PC-3 (cell line): ENCODE measurements around the gene CTNNA3. TPM values are rescaled to one million over a fixed set of nuclear protein-coding genes. Genes with fewer than 3 reads are reported as not detected.

Source experiments
- ATAC-seq: fragments of 200-7000 bp; cut with Tn5 transposase; 2 replicates; pipeline ENCODE4 v1.9.1; 2020; ENCODE audit warnings: mild to moderate bottlenecking, moderate library complexity
- BruUV-seq: library from RNA; stranded (reverse); fragments of 400-500 nt; replicated peaks from 2 replicates; lab custom pipeline; 2021; lab: Mats Ljungman, UMichigan
- CTCF ChIA-PET: fragments of 300-600 bp; sonication (Branson Sonifier 250); formaldehyde crosslinking; loops from one replicate; lab custom pipeline; 2022; ENCODE audit warnings: antibody characterized with exemption; lab: Charles Lee
- POLR2A ChIA-PET: fragments of 300-600 bp; sonication (Branson Sonifier 250); formaldehyde crosslinking; loops from one replicate; lab custom pipeline; 2022; ENCODE audit warnings: antibody characterized with exemption; ENCODE audit not compliant: unreplicated experiment; lab: Charles Lee
- DNase-seq: peaks from one replicate; pipeline ENCODE4 v3.0.0-alpha.2; 2015
- H2AFZ ChIP-seq: fragments of 300-600 bp; sonication (generic); 2 replicates; pipeline ENCODE4 v1.6.0; 2016; ENCODE audit warnings: antibody characterized with exemption, low read length
- H3F3A ChIP-seq: fragments of 300-600 bp; sonication (generic); one replicate; pipeline ENCODE4 v1.6.0; 2017; ENCODE audit warnings: antibody characterized with exemption, low read length, control low read depth, mild to moderate bottlenecking; ENCODE audit not compliant: unreplicated experiment
- H3K27ac ChIP-seq: fragments of 300-600 bp; sonication (generic); 2 replicates; pipeline ENCODE4 v1.5.1; 2016; ENCODE audit warnings: mild to moderate bottlenecking, low read length
- H3K27me3 ChIP-seq: fragments of 300-600 bp; sonication (generic); 2 replicates; pipeline ENCODE4 v1.6.1; 2016; ENCODE audit warnings: low read length, mixed read lengths
- H3K36me3 ChIP-seq: fragments of 300-600 bp; sonication (generic); 2 replicates; pipeline ENCODE4 v1.6.1; 2016; ENCODE audit warnings: low read depth, mixed run types, low read length, mixed read lengths
- H3K4me1 ChIP-seq: fragments of 300-600 bp; sonication (generic); 2 replicates; pipeline ENCODE4 v1.5.1; 2016; ENCODE audit warnings: low read length; ENCODE audit not compliant: insufficient read depth
- H3K4me2 ChIP-seq: fragments of 300-600 bp; sonication (generic); 2 replicates; pipeline ENCODE4 v1.6.0; 2016; ENCODE audit warnings: low read length
- H3K4me3 ChIP-seq: fragments of 300-600 bp; sonication (generic); 2 replicates; pipeline ENCODE4 v1.5.1; 2016; ENCODE audit warnings: mild to moderate bottlenecking, low read length, mixed read lengths
- H3K79me2 ChIP-seq: fragments of 300-600 bp; sonication (generic); 2 replicates; pipeline ENCODE4 v1.6.1; 2017; ENCODE audit warnings: low read length, mixed read lengths
- H3K9ac ChIP-seq: fragments of 300-600 bp; sonication (generic); 2 replicates; pipeline ENCODE4 v1.6.0; 2016; ENCODE audit warnings: mild to moderate bottlenecking, low read length
- H3K9me2 ChIP-seq: fragments of 300-600 bp; sonication (generic); replicated peaks from 2 replicates; pipeline ENCODE4 v1.6.1; 2016; ENCODE audit warnings: mixed run types, low read length, mixed read lengths
- H3K9me3 ChIP-seq: fragments of 300-600 bp; sonication (generic); 2 replicates; pipeline ENCODE4 v1.6.1; 2016; ENCODE audit warnings: low read length, mixed read lengths
- H4K20me1 ChIP-seq: fragments of 300-600 bp; sonication (generic); 2 replicates; pipeline ENCODE4 v1.6.1; 2016; ENCODE audit warnings: low read length, mixed read lengths
- EZH2 ChIP-seq: fragments of 300-600 bp; sonication (generic); IDR thresholded peaks from one replicate; pipeline ENCODE4 v1.6.1; 2017; ENCODE audit warnings: antibody characterized with exemption, mild to moderate bottlenecking, low read length; ENCODE audit not compliant: unreplicated experiment
- EZH2phosphoT487 ChIP-seq: fragments of 300-600 bp; sonication (generic); IDR thresholded peaks from 2 replicates; pipeline ENCODE4 v1.6.1; 2018; ENCODE audit warnings: mild to moderate bottlenecking, antibody characterized with exemption, low read length, borderline replicate concordance
- intact Hi-C: fragments of 100-400 bp; cut with micrococcal nuclease; formaldehyde crosslinking; loops from 2 replicates; pipeline ENCODE4 v1.9.0; 2023
- total RNA-seq: library from RNA; depleted of rRNA; stranded (reverse); fragments of >200 nt; gene quantifications from 2 replicates; pipeline ENCODE4 v1.2.3, GENCODE V29; 2014
- TF ChIP-seq, protein P1 (sequence below): fragments of 300-600 bp; sonication (generic); conservative IDR thresholded peaks from 2 replicates; pipeline ENCODE4 v1.5.1; 2017; ENCODE audit warnings: antibody characterized with exemption, low read depth, mild to moderate bottlenecking, low read length

Gene CTNNA3
- total RNA-seq, 1 experiment from 2014 or later: 1.9 TPM

DNA sequence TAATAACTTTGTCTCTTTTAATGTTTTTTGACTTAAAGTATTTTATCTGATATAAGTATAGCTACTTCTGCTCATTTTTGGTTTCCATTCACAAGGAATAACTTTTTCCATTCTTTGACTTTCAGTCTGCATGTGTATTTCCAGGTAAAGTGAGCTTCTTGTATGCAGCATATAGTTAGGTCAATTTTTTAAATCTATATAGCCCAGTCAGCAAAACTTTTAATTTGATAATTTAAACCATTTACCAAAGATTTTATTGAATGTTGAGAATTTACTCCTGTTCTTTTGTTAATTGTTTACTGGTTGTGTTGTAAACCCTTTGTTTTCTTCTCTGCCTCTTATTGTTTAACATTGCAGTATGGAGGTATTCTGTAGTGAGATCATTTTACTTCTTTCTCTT is 1467.1 kb downstream of the CTNNA3 start:
- CTCF ChIA-PET: no interaction called here
- intact Hi-C loops: no loop called here

DNA sequence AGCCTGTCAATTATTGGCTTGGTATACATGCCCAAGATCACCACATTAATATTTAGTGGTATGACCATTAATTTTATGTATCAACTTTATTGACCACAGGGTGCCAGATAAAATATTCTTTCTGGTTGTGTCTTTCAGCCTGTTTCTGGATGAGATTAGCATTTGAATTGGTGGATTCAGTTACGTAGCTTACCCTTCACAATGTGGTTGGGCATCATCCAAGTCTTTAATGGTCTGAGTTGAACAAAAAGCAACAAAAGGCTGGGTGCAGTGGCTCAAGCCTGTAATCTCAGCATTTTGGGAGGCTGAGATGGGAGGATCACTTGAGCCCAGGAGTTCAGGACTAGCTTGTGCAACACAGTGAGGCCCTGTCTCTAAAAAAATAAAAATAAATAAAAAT is 1472.3 kb downstream of the CTNNA3 start:
- Histone ChIP-seq H3K79me2 (no peaks in the 10 kb centered on the region), H3K4me3 (no peak overlapping the region), H2AFZ (no peak overlapping the region), H3K27ac (no peak overlapping the region), H4K20me1 (no peaks in the 10 kb centered on the region), H3K9me2 (no peaks in the 10 kb centered on the region), H3K27me3 (no peaks in the 10 kb centered on the region), H3K4me2 (no peak overlapping the region), H3K4me1 (peaks cover 7% of the 10 kb centered on the region; the same call in 1 of the 2 replicates), H3K36me3 (peaks cover 27% of the 10 kb centered on the region), H3K9me3 (peaks cover 28% of the 10 kb centered on the region), H3K9ac (no peak overlapping the region), H3F3A (no peaks in the 10 kb centered on the region)
- TF ChIP-seq EZH2phosphoT487 (no peak), EZH2 (no peak)
- TF ChIP-seq, protein P1, sequence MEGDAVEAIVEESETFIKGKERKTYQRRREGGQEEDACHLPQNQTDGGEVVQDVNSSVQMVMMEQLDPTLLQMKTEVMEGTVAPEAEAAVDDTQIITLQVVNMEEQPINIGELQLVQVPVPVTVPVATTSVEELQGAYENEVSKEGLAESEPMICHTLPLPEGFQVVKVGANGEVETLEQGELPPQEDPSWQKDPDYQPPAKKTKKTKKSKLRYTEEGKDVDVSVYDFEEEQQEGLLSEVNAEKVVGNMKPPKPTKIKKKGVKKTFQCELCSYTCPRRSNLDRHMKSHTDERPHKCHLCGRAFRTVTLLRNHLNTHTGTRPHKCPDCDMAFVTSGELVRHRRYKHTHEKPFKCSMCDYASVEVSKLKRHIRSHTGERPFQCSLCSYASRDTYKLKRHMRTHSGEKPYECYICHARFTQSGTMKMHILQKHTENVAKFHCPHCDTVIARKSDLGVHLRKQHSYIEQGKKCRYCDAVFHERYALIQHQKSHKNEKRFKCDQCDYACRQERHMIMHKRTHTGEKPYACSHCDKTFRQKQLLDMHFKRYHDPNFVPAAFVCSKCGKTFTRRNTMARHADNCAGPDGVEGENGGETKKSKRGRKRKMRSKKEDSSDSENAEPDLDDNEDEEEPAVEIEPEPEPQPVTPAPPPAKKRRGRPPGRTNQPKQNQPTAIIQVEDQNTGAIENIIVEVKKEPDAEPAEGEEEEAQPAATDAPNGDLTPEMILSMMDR: no peak
- ChIA-PET POLR2A (no interaction called here), CTCF (no interaction called here)
- BruUV-seq: no TSS peak
- no peak for DNase-seq
- intact Hi-C loops: no loop called here
- ATAC-seq: no peak

More for the DNA sequence above, 1467.1 kb downstream of the CTNNA3 start:
- H3K4me1 ChIP-seq: no peaks in the 10 kb centered on the region
- peaks cover 48% of the 10 kb centered on the region for H3K36me3 ChIP-seq
- ATAC-seq: no peak
- H3K9me2 ChIP-seq: no peaks in the 10 kb centered on the region
- H4K20me1 ChIP-seq: no peaks in the 10 kb centered on the region
- H3F3A ChIP-seq: no peaks in the 10 kb centered on the region
- TF ChIP-seq EZH2phosphoT487 (no peak), EZH2 (no peak)
- TF ChIP-seq, protein P1: no peak
- peaks cover 4% of the 10 kb centered on the region; the same call in 1 of the 2 replicates for H3K79me2 ChIP-seq
- no TSS peak for BruUV-seq
- H2AFZ ChIP-seq: no peak overlapping the region
- no peaks in the 10 kb centered on the region for H3K27me3 ChIP-seq
- POLR2A ChIA-PET: no interaction called here
- no peak overlapping the region for H3K9ac ChIP-seq
- no peak overlapping the region for H3K4me3 ChIP-seq
- H3K27ac ChIP-seq: no peak overlapping the region
- DNase-seq: no peak
- H3K9me3 ChIP-seq: peaks cover 48% of the 10 kb centered on the region
- no peak overlapping the region for H3K4me2 ChIP-seq

DNA sequence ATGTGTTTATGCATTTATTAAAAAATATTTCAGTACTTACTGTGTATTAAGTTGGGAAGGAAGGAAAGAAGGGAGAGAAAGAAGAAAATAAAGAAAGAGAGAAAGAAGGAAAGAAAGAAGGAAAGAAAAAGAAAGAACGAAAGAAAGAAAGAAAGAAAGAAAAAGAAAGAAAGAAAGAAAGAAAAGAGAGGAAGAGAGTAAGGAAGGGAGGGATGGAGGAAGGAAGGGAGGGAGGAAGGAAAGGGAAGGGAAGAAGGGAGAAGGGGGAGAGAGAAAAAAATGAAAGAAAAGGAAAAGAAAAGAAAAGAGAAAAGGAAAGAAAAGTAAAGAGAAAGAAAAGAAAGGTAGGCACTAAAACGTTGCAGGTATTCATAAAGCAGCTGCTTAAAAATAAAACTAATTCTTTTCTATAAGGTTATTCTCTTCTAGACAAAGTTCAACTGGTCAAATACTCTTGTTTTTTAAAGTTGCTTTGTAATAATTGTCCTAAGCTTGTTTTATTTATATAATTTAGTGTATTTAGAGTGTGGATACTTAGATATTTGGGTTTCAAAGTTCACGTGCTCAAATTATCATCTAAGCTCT is 1473.4 kb downstream of the CTNNA3 start:
- no TSS peak for BruUV-seq
- H3K9me2 ChIP-seq: no peaks in the 10 kb centered on the region
- no peaks in the 10 kb centered on the region for H4K20me1 ChIP-seq
- no peak overlapping the region for H3K27ac ChIP-seq
- CTCF ChIA-PET: interaction anchor here (0.6 kb wide), 1 partner anchor 13 kb away, joined by 5 read pairs; no protein-coding TSS in a partner anchor
- no peak overlapping the region for H2AFZ ChIP-seq
- H3K4me3 ChIP-seq: no peak overlapping the region
- H3F3A ChIP-seq: no peaks in the 10 kb centered on the region
- DNase-seq (no peak), ATAC-seq (no peak)
- intact Hi-C loops: no loop called here
- no peak overlapping the region for H3K9ac ChIP-seq
- no peak for TF ChIP-seq EZH2phosphoT487
- no peak for TF ChIP-seq EZH2
- TF ChIP-seq, protein P1: no peak
- H3K27me3 ChIP-seq: no peaks in the 10 kb centered on the region
- H3K4me2 ChIP-seq: no peak overlapping the region
- H3K4me1 ChIP-seq: peaks cover 8% of the 10 kb centered on the region; the same call in 1 of the 2 replicates
- H3K36me3 ChIP-seq: peaks cover 18% of the 10 kb centered on the region
- H3K79me2 ChIP-seq: no peaks in the 10 kb centered on the region
- POLR2A ChIA-PET: interaction anchor here (0.6 kb wide), 1 partner anchor 30 kb away, joined by 5 read pairs; no protein-coding TSS in a partner anchor
- H3K9me3 ChIP-seq: peaks cover 17% of the 10 kb centered on the region
